Jurkat, Clone E6-1 (cell line): ENCODE data around the gene INPP5A.

Experiments
- DNase-seq: peaks from one replicate; pipeline ENCODE4 v3.0.0-alpha.2; 2011; ENCODE audit warnings: low read depth, low spot score
- H3K4me3 ChIP-seq: 2 replicates; pipeline ENCODE4 v1.5.1; 2011; ENCODE audit warnings: mild to moderate bottlenecking, low read length, control low read depth, moderate library complexity

Gene INPP5A

DNA sequence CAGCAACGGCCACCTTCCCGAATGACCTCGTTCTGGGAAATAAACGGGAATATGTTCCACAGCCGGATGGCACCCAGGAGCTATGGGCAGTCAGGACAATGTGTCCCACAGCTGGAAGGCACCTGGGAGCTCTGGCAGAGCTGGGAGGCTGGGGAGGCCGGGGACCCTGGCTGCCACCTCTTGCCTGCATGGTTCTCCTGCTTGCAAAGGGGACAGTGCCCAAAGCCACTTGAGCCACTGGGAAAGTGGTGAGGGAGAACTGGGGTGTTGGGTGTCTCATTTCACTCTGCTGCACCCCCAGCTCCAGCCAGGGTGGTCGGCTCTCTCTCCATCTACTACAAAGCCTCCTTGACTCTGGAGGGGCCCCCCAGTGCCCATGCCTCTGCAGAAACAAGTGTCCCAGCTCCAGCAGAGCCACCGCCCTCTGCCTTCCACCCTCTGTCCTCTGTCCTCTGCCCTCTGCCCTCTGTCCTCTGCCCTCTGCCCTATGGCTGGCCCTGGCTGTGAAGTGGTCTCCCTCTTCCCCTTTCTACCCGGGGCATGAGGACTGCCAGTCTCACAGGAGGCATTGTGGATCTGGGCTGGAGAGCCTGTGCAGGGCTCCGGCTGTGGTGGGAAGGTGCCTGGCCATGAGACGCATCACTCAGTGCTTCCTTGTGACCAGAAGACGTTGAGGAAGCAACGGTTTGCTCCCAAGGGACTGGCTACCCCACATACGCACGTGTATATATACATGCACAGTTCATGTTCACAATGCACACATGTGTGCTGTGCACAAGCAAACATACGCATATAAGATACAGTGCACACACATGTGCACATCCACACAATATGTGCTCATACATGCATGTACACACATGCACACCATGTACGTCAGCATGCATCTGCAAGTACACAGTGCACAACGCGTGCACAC is 21.5 kb upstream of the INPP5A start:
- H3K4me3 ChIP-seq = no peak overlapping the region
- DNase-seq = no peak

- no peak overlapping the region for H3K4me3 ChIP-seq
- no peak for DNase-seq
Observed at GRCh38 chr10:132516771-132517725, 20.5 kb upstream of the INPP5A start.

DNA sequence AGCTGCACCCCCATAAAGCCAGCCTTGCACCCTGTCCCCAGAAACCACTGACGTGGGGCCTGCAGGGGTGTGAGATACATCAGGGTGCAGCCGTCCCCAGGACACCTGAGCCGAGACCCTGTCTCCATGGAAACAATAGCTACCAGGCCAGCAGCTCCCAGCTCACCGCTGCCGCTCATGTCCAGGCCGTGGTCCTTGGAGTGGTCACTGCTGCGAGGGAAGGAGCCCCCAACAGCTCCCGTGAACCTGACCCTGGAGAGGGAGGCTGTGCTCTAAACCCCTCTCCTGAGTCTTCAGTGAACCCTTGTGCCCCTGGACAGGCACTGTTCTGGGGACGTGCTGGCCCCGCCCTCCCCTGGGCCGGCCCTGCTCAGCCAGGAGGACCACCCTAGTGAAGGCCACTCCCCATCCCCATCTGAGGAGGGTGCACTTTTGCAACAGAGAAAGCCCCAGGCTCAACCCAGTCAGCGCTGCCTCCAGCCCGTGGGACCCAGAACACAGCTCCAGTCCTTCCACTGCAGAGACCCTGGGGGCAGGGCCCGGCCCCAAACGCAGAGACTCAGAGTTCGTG is 19.6 kb upstream of the INPP5A start:
- H3K4me3 ChIP-seq = no peak overlapping the region

DNA sequence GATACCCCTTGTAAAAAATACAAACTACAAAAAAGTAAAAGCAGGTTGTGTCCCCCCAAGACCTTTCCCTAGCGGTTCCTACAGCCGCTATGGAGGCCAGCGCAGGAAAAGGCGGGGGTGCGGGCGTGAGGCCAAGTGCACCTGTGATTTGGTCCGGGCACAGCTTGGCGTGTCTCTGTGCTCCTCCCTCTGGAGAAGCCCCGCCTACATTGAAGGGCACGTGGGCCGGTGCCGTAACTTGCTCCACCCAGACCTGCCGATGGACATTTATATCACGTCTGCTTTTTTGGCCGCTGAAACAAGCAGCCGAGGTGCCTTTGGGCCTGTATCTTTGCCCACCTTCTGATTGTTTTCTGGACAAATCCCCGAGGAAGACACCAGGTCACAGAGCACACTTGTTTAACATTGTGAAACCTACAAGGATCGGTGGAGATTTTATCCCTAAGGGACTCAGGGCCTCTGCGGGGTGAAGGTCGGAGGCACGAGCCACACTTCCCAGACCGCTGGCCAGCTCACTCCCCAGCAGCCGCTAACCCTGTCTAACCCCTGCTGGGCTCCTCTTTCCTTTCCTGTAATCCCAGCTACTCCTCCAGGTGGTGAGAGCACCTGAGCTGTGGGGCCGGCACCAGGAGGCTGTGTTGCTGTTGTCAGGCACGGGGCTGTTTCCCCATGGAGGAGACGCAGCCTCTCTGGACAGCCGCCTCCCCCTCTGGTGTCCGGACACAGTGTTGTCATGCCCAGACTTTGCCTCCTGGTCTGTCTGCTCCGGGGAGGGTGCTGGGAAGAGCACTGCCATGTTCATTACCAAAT is 18.8 kb upstream of the INPP5A start:
- no peak overlapping the region for H3K4me3 ChIP-seq
- DNase-seq = no peak

More for the DNA sequence above, 19.6 kb upstream of the INPP5A start:
- DNase-seq = no peak

- no peak for DNase-seq
- no peak overlapping the region for H3K4me3 ChIP-seq
Observed at GRCh38 chr10:132519382-132520176, 18.0 kb upstream of the INPP5A start.

DNA sequence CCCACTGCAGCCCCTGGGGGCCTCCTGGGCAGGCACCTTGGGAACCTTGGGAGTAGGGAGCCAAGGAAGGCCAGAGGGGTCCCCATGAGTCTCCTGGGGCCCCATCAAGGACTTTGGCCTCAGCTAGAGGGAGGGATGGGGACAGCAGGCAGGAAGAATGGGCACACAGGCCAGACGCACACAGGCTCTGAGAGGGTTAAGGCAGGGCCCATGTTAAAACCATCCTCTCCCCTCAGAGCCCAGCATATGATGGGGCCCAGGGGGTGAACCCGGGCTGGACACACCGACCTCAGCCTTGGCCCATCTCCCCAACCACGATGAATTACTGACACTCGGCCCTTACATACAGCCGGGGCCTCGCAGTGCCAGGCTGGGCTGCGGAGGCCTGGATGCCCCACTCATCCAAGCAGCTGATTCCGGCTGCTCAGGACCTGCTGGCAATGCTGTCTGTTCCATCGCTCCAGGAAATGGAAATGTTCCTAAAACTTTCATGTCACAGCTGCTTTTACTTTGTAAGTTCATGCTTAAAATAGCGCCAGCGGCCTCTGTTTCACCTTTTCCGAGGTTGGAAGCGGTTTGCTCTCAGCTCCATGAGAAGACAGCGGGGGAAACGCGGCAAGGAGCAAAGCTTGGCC is 17.3 kb upstream of the INPP5A start:
- no peak overlapping the region for H3K4me3 ChIP-seq
- no peak for DNase-seq

GRCh38 chr10:132521041-132521465 is 16.5 kb upstream of the INPP5A start:
- H3K4me3 ChIP-seq = no peak overlapping the region
- DNase-seq = no peak

GRCh38 chr10:132521466-132522102 is 16.0 kb upstream of the INPP5A start:
- no peak for DNase-seq
- H3K4me3 ChIP-seq = no peak overlapping the region

- H3K4me3 ChIP-seq = no peak overlapping the region
- DNase-seq = no peak
Observed at GRCh38 chr10:132522521-132523411, 14.8 kb upstream of the INPP5A start.

GRCh38 chr10:132523561-132524442 is 13.8 kb upstream of the INPP5A start:
- DNase-seq = no peak
- no peak overlapping the region for H3K4me3 ChIP-seq

GRCh38 chr10:132524443-132525285 is 12.9 kb upstream of the INPP5A start:
- no peak for DNase-seq
- no peak overlapping the region for H3K4me3 ChIP-seq

- DNase-seq = no peak
- H3K4me3 ChIP-seq = no peak overlapping the region
Observed at GRCh38 chr10:132526676-132527075, 10.9 kb upstream of the INPP5A start.

- DNase-seq = no peak
Observed at GRCh38 chr10:132527339-132528063, 10.1 kb upstream of the INPP5A start.

More at GRCh38 chr10:132527339-132528063, 10.1 kb upstream of the INPP5A start:
- H3K4me3 ChIP-seq = no peak overlapping the region
